HG02970 (cell line): Measurements from ENCODE around the gene TMPRSS13.

Source experiments
- ATAC-seq: cut with Tn5 transposase; IDR thresholded peaks from one replicate; pipeline ENCODE4 v1.9.1; 2021; ENCODE audit warnings: mild to moderate bottlenecking, moderate library complexity, moderate number of reproducible peaks; ENCODE audit not compliant: unreplicated experiment, low FRiP score

TMPRSS13 gene

DNA sequence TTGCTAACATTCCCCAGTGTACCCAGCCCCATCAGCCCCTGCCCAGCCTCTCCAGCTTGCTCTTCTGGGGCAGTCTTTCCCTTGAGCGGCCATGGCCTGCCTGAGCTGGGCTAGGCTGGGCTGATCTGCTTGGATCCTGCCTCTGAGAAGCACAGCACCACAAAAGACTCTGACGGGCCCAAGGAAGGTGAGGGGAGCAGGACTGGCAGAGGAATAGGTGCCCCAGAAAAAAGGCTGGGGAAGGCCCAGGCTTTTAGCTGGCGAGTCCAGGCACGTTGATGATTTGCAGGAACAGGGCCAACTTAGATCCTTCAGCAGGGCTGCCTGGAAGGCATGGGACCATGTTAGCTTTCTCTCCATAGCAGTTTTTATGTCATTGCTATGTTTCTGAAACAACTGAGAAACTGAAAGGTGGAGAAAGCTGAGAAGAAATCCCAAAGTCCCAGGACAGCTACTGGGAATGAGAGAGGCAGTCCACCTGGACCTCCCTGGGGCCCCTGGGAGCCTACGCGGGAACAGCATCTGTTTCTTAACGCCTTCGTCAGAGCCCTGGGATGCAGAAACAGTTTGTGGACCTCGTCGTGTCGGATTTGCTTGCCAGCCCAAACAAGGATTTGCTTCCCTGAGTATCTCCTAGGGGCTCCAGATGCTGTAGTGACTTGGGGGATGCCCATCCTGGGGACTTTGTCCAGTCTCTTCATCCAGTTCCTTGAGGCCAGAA is 28.3 kb downstream of the TMPRSS13 start:
- ATAC-seq: no peak

DNA sequence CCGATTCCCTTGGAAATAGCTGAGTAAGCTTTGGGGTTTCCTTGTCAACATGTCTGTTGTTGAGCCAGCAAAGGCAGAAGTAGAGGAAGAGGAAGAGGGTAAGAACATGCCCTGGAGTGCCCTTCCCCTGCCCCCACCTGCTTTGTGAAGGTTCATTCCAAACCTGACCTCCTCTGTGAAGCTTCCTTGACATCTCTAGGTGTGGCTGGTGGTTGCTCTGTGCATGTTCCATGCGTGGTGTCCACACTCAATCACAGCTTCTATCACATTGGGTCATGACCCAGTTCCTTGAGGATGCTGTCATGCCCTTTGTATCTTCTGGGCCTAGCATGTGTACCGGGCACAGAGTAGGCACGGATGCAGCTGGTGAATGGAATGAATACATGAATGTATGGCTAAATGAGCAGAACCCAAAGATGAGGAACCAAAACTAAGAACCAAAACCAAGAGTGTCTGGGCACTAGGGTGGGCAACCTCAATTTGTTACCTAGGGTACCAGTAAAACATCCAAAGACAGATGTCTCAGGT is 29.0 kb downstream of the TMPRSS13 start:
- no peak for ATAC-seq

DNA sequence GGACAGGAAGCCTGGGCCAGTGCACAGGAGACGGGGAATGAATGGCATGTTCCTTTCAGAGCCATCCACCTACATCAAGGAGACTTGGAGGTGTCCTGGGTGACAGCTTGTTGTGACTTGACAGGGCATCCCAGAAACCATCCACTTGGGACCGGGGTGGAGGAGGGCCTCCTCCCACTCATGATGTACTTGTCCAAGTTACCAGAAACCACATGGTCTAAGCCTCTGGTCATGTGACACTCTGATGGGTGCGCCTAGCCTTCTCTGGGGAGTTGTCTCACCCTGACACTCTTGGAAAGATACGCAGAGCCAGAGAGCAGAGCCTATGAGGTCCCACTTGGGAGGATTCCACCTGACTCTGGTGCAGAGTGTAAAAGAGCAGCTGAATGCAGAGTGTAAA is 31.1 kb downstream of the TMPRSS13 start:
- ATAC-seq: no peak

DNA sequence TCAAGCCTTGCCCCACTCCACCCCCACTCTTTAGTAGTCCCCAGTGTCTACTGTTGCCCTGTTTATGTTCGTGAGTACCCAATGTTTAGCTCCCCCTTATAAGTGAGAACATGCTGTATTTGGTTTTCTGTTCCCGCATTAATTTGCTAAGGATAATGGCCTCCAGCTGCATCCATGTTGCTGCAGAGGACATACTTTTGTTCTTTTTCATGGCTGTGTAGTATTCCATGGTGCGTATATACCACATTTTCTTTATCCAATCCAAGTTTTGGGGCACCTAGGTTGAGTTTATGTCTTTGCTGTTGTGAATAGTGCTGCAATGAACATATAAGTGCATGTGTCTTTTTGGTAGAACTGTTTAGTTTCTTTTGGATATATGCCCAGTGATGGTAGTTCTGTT is 36.6 kb downstream of the TMPRSS13 start:
- ATAC-seq: no peak

DNA sequence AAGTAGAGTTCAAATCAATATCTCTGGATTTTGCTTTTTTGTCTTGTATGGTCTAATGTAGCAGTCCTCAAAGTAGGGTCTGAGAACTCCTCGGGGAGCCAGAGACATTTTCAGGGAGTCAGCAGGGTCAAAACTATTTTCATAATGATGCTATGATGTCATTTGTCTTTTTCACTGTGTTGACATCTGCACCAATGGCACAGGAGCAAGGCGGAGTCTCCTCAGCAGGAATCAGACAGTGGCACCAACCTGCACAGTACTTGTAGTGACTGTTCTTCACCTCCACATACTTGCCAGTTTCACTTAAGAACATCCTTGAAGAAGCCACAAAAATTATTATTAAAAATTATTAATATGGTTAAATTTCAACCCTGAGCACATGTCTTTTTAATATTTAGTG is 37.8 kb downstream of the TMPRSS13 start:
- no peak for ATAC-seq

DNA sequence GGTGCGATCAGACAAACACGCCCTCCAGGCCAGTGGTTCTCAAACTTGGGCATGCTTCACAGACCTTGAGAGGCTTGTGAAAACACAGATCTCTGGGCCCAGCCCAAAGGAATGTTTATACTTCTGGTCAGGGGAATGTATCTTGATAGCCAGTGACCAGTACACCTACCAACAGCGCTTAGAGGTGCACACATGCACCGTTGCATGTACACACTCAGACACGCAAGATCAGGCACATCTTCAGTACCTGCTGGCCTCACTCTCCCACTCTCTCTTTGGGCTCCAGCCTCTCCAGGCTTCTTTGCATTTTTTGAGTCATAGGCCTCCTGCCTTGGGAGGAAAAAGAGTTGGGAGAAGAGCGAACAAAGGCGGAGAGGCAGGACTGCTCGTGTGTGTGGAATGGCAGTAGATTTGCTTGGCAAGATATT is 41.0 kb downstream of the TMPRSS13 start:
- no peak for ATAC-seq

DNA sequence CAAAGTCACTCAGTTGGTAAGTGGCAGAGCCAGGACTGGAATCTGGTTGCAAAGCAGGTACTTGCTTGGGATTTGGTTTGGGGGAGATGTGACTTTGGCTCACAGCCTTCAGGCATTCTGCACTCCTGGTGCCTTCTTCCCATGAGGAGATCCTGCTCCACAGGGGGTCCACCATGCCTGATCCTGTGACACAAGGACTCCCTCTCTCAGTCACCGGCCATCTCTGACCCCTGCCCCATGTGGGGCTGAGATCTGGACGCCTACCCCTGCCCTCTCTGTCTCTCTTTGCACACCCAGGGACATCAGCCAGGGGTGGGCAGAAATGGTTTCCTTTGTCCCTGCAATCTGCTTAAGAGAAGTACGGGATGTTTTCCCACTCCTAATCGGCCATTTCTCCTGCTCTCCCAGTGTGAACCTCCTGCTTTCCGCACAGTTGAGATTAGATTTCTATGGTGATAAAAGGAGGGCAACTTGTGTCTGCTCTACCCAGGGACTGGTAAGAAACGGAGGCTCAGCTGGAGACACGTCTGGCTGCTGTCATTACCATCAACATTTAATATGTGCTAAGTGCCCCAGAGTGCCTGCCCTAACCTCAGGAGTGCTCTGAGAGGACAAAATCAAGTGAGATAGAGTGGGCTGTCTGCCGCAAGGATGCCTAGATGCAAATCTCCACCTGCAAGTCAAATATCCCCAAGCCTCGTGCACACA is 41.6 kb downstream of the TMPRSS13 start:
- no peak for ATAC-seq

DNA sequence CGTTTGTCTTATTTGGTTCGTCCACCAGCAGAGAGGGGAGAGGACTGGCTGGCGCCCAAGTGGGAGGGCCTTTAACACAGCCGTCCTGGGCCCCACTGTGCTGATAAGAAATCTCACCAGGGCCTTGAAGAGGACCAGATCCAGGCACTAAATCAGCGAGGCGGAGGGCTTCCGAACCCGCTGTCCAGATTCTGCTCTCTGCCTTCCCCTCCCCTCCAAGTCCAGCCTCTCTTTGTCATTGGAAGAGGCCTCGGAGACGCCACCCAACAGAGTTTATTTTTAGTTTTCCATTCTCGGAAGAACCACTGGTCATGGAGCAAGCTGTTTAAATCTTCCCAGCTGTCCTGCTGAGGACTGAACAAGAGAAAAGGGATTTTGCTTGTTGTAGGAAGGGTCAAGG is 43.4 kb downstream of the TMPRSS13 start:
- no peak for ATAC-seq

DNA sequence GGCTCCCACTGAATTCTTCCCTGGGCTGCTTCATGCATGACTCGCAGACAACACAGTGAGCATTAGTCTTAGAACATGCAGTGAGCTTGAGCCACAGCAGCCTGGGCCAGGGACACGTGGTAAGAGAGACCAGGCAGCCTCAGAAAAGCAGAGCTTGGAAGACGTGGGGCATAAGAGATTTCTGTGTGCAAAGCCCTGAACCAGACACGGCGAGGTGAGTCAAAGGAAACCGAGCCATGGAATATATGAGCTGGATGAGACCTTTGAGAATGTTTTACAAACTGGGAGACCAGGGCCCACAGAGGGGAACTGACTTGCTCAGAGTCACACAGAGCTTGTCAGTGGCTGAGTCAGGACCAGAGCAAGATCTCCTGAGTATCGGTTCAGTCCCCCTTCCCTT is 44.2 kb downstream of the TMPRSS13 start:
- no peak for ATAC-seq

DNA sequence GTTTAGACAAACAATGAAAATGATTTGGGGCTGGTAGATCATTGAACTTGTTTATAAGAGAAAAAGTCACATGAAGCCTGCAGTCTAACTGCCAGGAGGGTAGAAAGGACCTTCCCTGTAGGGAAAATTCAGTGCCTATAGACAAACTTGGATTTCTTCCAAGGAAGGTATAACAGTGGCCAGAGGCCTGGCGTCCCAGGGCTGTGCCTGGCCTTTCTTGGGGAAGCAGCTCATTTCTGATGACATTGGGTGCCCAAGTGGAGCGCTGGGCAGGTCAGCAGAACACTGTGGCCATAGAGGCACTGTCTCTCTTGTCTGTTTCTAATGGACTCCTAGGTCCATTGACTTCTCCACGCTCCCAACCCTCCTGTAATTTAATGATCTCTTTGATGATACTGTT is 46.1 kb downstream of the TMPRSS13 start:
- no peak for ATAC-seq

DNA sequence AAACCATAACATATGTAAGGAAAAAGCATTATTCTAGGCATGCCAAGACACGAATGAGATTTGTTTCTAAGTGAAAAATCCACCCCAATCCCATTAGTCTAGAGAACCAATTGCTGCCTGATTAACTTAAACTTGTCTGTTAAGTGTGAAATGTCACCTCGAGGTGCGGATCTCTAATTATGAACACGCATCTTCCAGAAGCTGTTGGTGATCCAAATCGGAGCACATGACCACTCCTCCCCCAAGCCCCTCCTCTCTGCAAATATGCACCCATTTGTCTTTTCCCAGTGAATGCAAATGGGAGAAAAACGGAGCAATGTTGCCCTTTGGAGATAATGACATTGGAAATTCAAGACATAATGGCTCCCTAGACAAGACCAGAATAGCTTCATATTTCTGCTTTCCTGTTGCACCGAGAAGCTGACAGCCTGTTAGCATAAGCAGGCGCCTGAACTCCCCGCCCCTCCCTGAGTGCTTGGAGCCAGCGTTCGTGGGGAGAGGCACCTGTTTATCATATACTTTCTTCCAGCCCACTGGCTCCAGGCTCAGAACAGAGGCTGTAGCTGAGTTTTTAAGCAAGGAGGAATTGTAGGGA is 46.8 kb downstream of the TMPRSS13 start:
- ATAC-seq: no peak

DNA sequence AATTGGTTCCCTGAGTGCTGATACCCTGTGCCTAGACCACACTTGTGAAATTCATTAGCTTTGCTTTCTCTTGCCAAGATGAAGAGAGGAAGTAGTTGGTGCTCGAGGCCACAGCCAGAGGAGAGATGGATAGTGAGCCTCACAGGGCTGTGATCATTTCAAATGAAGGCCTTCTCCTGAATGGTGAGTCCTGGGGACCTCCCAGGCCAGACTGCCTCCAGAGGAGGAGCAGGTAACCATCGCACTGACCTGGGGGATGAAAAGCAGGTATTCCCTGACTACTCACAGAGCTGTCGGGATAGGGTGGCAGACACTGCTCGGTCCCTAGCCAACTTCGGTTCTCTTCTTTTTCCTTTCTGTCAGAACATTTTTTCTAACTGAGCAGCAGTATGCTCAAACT is 48.0 kb downstream of the TMPRSS13 start:
- ATAC-seq: no peak

DNA sequence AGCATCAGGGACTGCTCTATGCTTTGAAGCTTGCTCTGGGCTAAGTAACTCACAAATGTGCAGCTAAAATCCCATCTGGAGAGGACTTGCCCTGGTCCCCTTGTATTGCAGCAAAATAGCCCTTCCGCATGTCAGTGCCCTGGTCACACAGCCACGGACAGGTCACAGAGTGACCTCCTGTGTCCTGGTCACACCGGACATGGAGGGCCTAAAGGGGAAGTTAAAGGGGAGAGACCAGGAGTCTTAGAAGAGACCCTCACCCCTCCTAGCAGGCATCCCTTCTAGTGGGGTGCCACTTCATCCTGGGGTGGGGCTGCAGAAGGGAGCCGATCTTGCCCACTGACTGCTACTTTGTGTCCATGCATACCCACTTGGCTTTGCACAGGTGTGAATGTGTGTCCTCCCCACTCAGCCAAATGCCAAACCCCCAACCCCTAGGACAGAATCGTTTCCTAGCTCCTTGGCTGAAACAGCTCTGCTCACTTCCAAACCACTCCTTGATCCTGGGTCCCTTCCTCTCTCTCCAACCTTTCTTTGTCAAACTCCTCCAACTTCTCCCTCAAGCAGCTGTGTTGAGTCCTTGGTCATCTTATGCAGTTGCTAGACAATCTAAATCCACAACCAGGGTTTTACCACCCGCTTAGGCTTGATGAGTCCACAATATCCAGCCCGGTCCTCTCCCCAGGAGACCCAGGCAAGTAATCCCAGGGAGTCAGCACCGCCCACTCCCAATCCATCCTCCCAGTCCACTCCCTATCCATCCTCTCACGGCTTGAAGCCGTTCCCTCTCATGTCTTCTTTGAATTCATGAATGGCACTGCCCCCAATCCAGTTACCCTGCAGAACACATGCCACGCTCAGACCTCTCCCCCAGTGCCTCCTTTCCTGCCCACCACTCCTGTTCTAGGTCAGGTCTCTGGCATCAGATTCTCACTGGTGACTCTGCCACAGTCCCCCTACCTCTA is 49.4 kb downstream of the TMPRSS13 start:
- no peak for ATAC-seq

DNA sequence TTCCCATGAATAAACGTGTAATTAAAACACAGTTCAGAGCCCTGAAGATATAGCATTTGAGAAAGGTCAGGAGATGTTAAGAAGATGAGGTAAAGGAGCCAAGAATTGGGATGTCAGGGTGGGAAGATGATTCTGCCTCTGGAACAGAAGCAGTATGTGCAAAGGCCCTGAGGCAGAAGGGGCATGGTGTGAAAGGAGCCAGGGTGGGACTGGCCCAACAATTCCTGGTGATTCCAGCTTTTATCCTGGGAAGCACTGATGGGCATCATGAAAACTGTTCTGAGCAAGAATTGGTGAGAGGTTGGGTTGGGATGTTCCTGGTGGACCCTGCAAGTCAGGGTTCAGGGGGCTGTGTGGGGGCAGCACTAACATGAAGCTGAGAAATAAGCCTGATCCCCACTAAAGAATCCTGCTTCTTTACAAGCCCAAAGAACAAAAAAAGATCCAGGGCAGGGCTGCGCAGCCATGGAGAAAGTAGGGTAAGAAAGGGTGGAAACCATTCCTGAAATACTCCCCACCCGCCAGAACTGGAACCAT is 50.2 kb downstream of the TMPRSS13 start:
- no peak for ATAC-seq

DNA sequence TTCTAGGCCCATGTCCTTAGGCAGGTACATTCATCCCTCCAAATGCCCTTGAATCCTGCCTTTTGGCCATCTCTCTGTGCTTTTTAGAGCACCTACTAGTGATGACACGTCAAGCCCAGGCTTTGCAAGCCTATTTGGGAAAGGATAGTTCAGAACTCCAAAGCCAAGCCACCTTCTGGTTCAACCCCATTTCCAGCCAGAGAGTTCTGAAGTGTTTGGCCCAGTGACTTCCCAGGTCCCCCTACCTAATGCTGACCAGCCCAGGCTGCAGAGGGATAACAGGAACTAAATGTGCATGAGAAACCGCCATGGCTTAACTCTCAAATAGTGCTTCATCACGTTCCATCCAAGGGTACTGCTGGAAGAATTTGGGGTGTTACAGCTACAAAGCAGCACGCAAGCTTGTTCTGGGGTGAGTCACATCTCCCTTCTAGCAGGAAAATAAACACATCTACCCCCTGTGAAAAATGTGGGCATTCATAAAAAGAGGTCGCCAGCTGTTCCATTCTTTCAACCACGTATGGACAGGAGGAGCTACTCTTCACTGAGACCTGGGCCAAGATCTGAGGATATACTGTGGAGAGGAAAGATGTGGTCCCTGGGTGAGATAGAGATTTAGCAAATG is 50.8 kb downstream of the TMPRSS13 start:
- no peak for ATAC-seq

DNA sequence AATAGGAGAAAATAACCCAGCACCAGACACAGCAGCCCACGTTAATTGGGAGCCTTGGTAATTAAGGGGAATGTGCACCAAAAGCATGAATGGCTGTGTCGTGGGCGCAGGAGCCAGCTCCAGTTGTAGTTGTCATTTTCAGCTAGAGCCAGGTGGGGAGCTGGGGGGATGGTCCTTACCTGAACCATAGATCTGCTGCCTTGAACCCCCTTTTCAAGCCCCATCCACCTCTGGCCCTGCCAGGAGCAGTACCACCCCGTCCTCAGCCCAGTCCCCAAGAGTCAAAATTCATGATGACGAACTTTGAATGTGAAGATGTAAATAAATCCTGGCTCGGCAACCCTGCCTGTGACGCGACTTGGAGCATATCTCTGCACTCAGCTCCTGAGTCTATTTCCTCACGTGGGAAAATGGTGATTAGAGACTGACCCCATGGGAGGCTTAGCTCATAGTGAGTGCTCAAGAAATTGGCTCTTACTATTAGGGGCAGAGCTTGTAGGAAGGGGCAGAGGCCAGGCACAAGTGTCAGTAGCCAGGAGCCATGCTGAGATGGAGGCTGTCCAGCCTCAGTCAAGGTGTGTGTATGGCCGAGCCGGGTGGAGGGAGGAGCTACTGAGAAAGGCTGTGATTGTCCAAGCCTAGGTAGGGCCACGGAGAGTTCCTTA is 52.0 kb downstream of the TMPRSS13 start:
- no peak for ATAC-seq

DNA sequence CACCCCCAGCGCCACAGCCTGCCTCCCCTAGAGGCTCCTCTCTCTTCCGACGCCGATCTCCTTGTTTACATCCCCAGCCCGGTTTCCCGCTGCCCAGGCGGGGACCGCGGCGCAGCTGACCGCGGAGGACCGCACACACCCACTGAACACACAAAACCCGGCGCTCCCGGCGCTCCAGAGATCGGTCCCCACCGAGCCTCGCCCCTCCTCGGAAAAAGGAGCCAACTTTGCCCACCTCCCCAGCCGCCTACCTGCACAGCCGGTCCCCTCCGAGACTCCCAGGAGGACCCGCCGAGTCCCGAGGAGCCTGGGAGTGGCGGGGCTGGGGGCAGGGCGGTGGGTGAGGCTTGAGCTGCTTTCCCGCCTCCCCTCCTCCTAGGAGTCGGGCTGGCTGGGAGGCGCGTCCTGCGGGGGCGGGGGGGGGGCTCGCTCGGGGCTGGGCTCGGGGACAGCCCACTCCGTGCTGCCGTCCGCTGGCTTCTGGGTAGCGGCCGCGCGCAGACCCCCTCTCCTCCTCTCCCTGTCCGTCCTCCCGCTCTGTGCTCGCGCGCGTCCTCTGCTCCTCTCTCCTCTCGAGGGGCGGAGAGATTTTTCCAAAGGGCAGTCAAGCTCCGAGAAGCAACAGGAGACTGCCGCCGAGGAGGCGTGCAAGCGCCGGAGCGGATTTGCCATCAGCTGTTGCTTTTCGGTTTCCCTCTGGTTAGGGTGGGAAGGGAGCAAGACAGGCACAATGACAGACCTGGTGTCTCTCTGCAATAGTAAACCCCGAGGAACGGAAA is 52.7 kb downstream of the TMPRSS13 start, which contains the start of gene FXYD6:
FXYD6 (minus strand) TSS at position 318 of the 779 bp plus-strand sequence. CDS start 33,882 bp downstream, outside the sequence.
- ATAC-seq: no peak

DNA sequence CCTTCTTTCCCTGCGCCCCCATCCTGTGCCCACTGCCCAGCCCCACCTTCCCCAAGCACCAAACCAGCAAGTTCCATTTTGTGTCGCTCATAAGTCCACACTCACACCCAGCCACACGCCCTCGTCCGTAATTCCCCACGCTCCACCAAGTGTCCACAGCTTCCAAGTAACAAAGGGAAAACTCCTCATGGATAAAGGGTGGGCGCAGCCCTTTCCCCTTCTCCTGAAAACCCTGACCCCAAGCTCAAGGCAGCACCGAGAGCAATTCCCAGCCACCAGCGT is 53.2 kb downstream of the TMPRSS13 start:
- no peak for ATAC-seq
